DOHH2 (cell line): ENCODE results near the gene SMPD3.

Experiments
- H3F3A ChIP-seq: fragments of 200-600 bp; sonication (generic), shearing (Covaris generic); 2 replicates; pipeline ENCODE4 v1.6.0; 2016; ENCODE audit warnings: antibody characterized with exemption, mild to moderate bottlenecking; ENCODE audit not compliant: control insufficient read depth, insufficient read depth
- H3K27ac ChIP-seq: fragments of 200-600 bp; sonication (generic); 2 replicates; pipeline ENCODE4 v1.5.1; 2014; ENCODE audit warnings: low read depth, mild to moderate bottlenecking, low read length, moderate library complexity
- H3K27me3 ChIP-seq: fragments of 200-600 bp; sonication (generic); 2 replicates; pipeline ENCODE4 v1.6.1; 2014; ENCODE audit warnings: mild to moderate bottlenecking, low read length, mixed read lengths; ENCODE audit not compliant: control insufficient read depth
- H3K36me3 ChIP-seq: fragments of 200-600 bp; sonication (generic); 2 replicates; pipeline ENCODE4 v1.6.1; 2014; ENCODE audit warnings: mild to moderate bottlenecking, low read length, moderate library complexity, mixed read lengths; ENCODE audit not compliant: control insufficient read depth
- H3K4me1 ChIP-seq: fragments of 200-600 bp; sonication (generic); 2 replicates; pipeline ENCODE4 v1.6.1; 2014; ENCODE audit warnings: mild to moderate bottlenecking, low read length, mixed read lengths; ENCODE audit not compliant: control insufficient read depth
- H3K4me2 ChIP-seq: fragments of 200-600 bp; sonication (generic); 2 replicates; pipeline ENCODE4 v1.6.0; 2014; ENCODE audit warnings: mild to moderate bottlenecking, low read length, moderate library complexity
- H3K4me3 ChIP-seq: fragments of 200-600 bp; sonication (generic); 2 replicates; pipeline ENCODE4 v1.5.1; 2014; ENCODE audit warnings: mild to moderate bottlenecking, low read length, mixed read lengths
- H3K79me2 ChIP-seq: fragments of 200-600 bp; sonication (generic); 2 replicates; pipeline ENCODE4 v1.6.1; 2014; ENCODE audit warnings: mild to moderate bottlenecking, low read length, mixed read lengths; ENCODE audit not compliant: control insufficient read depth
- H3K9me2 ChIP-seq: fragments of 200-600 bp; sonication (generic); replicated peaks from 2 replicates; pipeline ENCODE4 v1.6.1; 2014; ENCODE audit warnings: mild to moderate bottlenecking, low read length, mixed read lengths; ENCODE audit not compliant: control insufficient read depth
- H3K9me3 ChIP-seq: fragments of 200-600 bp; sonication (generic); 2 replicates; pipeline ENCODE4 v1.6.1; 2014; ENCODE audit warnings: antibody characterized with exemption, low read length, mixed read lengths; ENCODE audit not compliant: control insufficient read depth, insufficient read depth
- H4K20me1 ChIP-seq: fragments of 200-600 bp; sonication (generic); 2 replicates; pipeline ENCODE4 v1.6.0; 2014; ENCODE audit warnings: low read depth, mild to moderate bottlenecking, antibody characterized with exemption, low read length, moderate library complexity; ENCODE audit not compliant: control insufficient read depth, insufficient read depth
- EZH2phosphoT487 ChIP-seq: fragments of 200-600 bp; sonication (generic); IDR thresholded peaks from 2 replicates; pipeline ENCODE4 v1.6.1; 2017; ENCODE audit warnings: borderline replicate concordance, mild to moderate bottlenecking, antibody characterized with exemption, low read length, moderate library complexity, mixed read lengths
- TF ChIP-seq, protein P1 (sequence below): fragments of 200-600 bp; sonication (generic); IDR thresholded peaks from one replicate; pipeline ENCODE4 v1.5.1; 2014; ENCODE audit warnings: antibody characterized with exemption, mild to moderate bottlenecking, low read depth, low read length; ENCODE audit not compliant: poor library complexity, severe bottlenecking

The SMPD3 gene

DNA sequence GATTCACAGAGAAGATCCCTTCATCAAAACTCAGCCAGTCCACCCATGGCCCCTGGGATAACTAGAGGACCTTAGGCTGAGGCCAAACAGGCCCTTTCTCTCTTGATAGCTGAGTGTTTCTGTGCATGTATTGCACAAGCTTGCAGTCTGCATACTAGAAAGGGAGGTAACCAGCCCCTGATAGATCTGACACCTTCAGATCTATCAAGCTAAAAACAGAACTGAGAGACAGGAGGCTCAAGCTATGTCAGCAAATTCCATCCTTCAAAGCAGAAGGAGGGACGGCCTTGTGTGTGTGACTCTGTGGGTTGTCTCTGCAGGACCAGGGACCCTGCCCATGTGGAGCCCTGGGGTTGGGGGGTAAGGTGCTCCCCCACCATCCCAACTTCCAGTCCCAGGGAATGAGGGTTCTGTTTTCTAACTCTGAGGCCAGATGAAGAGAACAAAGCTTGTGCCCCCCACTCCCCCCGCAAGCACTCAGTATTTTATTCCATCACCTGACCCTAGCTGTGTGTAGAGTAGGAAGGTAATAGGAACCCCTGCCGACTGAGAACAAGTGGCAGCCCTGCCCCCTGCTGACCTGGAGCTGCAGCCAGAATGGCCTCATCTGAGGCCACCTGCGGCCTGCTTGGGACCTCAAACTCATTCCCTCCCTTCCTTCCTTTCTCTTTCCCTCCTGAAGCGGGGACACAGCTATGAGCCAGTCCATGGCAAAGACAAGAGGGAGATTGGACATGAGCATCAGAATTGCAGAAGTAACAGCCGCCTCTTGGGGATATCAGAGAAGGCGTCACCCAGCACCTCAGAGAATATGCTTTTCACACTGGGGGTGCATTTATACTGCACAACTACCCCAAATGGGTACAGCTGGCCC, 63.8 kb downstream of the SMPD3 start:
- Histone ChIP-seq H3K4me1 (no peaks in the 10 kb centered on the region), H3K36me3 (no peaks in the 10 kb centered on the region), H4K20me1 (no peaks in the 10 kb centered on the region), H3K9me2 (no peaks in the 10 kb centered on the region), H3K4me2 (no peak overlapping the region), H3K27me3 (peaks cover 3% of the 10 kb centered on the region; the same call in 1 of the 2 replicates), H3K79me2 (no peaks in the 10 kb centered on the region), H3K9me3 (no peaks in the 10 kb centered on the region), H3F3A (no peaks in the 10 kb centered on the region), H3K4me3 (no peak overlapping the region), H3K27ac (no peak overlapping the region)
- no peak for TF ChIP-seq EZH2phosphoT487
- TF ChIP-seq, protein P1, sequence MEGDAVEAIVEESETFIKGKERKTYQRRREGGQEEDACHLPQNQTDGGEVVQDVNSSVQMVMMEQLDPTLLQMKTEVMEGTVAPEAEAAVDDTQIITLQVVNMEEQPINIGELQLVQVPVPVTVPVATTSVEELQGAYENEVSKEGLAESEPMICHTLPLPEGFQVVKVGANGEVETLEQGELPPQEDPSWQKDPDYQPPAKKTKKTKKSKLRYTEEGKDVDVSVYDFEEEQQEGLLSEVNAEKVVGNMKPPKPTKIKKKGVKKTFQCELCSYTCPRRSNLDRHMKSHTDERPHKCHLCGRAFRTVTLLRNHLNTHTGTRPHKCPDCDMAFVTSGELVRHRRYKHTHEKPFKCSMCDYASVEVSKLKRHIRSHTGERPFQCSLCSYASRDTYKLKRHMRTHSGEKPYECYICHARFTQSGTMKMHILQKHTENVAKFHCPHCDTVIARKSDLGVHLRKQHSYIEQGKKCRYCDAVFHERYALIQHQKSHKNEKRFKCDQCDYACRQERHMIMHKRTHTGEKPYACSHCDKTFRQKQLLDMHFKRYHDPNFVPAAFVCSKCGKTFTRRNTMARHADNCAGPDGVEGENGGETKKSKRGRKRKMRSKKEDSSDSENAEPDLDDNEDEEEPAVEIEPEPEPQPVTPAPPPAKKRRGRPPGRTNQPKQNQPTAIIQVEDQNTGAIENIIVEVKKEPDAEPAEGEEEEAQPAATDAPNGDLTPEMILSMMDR = no peak

DNA sequence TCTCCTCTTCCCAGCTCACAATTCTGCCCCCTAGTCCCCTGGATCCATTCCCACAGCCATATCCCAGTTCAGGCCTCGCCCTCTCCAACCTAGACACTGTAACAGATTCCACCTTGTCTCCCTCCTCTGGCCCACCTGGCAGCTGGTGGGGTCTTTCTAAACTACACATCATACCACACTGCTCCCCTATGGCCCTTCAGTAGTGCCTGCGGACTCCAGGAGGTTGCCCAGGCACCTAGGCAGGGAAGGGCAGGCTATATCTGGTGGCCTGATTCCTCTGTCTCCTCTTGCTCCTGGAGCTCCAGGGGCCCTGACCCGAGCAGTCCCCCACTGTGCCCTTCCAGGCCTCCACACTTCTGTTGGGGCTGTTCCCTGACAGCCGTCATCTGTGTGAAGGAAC, 64.5 kb downstream of the SMPD3 start:
- Histone ChIP-seq H3F3A (no peaks in the 10 kb centered on the region), H3K4me1 (no peaks in the 10 kb centered on the region), H3K79me2 (no peaks in the 10 kb centered on the region)

DNA sequence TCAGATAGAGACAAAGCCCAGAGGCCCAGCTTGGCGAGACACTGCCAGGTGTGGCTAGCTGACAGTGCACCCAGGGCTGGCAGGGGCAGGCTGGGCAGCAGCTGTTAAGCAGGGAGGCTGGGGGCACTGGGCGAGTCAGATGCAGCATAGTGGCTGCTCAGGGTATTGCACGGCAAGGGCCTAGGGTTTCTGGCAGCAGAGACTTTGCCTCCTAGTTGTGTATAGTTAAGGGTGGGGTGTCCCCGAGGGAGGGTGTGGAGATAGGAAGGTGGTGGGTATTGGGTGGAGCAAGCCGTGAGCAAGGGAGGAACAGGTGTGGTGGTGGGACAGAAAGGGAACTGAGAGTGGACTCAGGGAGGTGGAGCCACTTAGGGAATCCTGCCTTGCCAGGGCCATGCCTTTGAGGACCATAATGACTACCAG, 66.0 kb downstream of the SMPD3 start:
- no peak overlapping the region for H3K27ac ChIP-seq
- no peaks in the 10 kb centered on the region for H4K20me1 ChIP-seq
- TF ChIP-seq, protein P1 = peak; percentile 54
- TF ChIP-seq EZH2phosphoT487 = no peak
- H3K4me2 ChIP-seq = no peak overlapping the region
- H3K79me2 ChIP-seq = no peaks in the 10 kb centered on the region
- no peak overlapping the region for H3K4me3 ChIP-seq
- no peaks in the 10 kb centered on the region for H3F3A ChIP-seq
- H3K27me3 ChIP-seq = peaks cover 3% of the 10 kb centered on the region; the same call in 1 of the 2 replicates
- no peaks in the 10 kb centered on the region for H3K9me3 ChIP-seq
- no peaks in the 10 kb centered on the region for H3K36me3 ChIP-seq
- no peaks in the 10 kb centered on the region for H3K9me2 ChIP-seq
- H3K4me1 ChIP-seq = no peaks in the 10 kb centered on the region

More for the DNA sequence above, 64.5 kb downstream of the SMPD3 start:
- no peaks in the 10 kb centered on the region for H3K9me3 ChIP-seq
- H3K27me3 ChIP-seq = peaks cover 3% of the 10 kb centered on the region; the same call in 1 of the 2 replicates
- no peaks in the 10 kb centered on the region for H4K20me1 ChIP-seq
- no peaks in the 10 kb centered on the region for H3K36me3 ChIP-seq
- no peaks in the 10 kb centered on the region for H3K9me2 ChIP-seq
- H3K4me2 ChIP-seq = no peak overlapping the region
- H3K4me3 ChIP-seq = no peak overlapping the region
- TF ChIP-seq, protein P1 = no peak
- TF ChIP-seq EZH2phosphoT487 = no peak
- no peak overlapping the region for H3K27ac ChIP-seq
